Hematopoietic multipotent progenitor cell treated with erythropoietin and hydrocortisone succinate and interleukin-3 and kit ligand, for 4 days (in vitro differentiated cells): ENCODE measurements around the gene NFYA.
A peak's percentile ranks its signal among the peaks of the same experiment; 100 is the strongest.

Experiments
- DNase-seq: peaks from one replicate; pipeline ENCODE4 v3.0.0-alpha.2; 2015

Gene NFYA

DNA sequence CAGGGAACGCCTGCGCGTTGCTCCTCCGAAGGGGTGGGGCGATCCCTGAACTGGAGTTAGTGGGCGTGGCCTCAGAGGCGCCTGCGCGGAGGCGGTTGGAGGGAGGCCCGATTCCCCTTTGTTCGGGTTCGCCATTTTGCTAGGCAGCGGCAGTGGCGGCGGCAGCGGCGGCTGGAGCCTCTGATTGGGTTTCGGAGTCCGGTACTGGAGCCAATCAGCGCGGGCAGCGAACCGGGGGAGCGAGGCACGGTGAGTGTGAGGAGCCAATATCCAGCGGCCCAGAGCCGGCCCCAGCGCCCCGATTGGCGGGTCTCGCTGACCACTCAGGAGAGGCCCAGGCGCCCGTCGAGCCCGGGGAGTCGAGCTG lies at the start of gene NFYA:
NFYA (plus strand) TSS at position 139 of the 367 bp plus-strand sequence. CDS start 6,116 bp downstream, outside the sequence.
- no peak for DNase-seq

DNA sequence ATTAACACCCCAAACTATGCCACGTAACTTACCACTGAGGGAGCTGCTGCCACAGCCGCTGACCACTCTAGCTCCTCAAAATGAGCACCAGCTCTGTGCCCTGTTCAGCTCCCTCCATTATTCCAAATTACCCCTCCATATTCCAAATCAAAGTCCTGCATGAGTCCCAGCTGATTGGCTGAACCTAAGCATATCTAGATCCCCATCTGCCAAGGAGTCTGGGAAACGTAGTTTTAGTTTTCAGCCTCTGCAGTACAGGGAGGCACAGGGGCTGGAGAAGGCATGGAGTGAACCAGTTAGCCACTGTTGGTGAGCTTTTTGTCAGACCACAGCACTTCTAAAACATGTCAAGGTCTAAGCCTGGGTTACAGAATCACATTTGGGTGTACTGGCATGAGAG lies 49.7 kb upstream of the NFYA start:
- no peak for DNase-seq

DNA sequence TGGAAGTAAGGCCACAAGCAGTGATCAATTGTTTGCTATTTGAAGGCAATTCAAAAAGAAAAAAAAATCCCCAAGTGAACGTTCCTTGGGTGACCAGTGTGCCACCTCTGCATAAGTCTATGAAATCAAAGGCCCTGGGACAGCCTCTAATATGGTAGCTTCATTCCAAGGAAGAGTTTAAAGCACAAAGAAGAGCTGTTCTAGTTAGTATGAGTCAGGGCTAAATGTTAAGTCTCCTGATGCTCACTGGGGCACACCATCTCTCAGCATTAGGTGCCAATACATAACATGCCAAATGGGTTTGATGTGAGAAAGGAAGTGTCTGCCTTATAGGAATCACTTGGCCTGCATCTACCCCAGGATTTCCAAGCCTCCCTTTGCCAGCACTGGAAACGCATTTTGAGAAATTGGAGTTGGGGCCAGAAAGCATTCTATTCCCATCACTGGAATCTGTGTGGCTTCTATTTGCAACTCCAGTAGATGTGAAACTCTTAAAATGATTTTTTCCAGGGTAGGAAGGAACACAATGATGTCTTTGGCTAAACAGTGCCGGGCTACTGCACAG lies 46.7 kb upstream of the NFYA start:
- DNase-seq = no peak

DNA sequence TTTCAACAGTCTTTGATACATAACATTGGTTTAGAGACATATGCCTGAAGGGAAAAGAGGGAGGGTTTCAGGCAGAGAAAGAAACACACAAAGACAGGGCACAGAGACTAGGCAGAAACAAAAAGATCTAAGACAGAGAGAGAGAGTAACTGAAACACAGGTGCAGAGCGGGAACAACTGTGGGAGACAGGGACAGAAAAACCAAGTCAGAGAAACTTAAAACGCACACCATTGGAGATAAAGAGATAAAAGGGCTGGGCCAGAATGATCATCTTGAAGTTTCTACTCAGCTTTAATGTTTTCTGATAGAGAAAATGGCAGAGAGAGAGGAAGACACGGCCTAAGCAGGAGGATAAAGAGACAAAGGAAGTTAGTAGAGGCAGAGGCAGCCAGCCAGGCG lies 45.5 kb upstream of the NFYA start:
- no peak for DNase-seq

DNA sequence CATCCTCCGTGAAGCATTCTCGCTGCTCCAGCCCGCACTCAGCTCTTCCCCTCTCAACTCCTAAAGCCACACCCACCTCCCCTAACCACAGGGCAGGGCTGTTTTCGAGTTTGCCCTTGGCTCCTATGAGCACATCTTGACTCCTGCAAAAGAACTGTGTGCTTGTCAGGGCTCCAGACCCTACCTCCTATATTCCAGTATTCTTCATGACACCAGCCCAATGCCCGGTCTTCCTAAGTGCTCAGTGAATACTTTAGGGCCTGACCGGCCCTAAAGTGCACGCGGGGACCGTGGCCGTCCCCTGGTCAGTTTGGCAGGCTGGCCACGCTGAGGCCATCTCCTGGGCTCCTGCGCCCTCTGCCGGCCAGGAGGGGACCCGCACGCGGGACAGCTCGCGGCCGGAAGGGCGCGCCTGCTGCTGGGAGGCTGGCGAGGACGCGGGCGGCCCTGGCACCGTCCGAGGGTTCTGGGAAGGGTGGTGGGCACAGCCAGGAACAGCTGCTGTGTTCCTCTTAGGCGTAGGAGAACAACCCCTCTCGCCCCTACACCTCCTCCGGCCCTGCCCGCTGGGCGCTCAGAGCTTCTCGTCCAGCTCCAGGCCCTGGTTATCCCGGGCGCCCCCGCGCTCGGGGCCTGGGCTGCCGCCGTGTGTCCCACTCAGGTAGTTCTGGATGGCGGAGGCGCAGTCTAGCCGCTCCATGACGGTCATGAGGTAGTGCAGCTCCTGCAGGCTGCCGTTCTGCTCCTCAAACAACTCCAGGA lies 44.8 kb upstream of the NFYA start:
- peak; percentile 95 for DNase-seq

DNA sequence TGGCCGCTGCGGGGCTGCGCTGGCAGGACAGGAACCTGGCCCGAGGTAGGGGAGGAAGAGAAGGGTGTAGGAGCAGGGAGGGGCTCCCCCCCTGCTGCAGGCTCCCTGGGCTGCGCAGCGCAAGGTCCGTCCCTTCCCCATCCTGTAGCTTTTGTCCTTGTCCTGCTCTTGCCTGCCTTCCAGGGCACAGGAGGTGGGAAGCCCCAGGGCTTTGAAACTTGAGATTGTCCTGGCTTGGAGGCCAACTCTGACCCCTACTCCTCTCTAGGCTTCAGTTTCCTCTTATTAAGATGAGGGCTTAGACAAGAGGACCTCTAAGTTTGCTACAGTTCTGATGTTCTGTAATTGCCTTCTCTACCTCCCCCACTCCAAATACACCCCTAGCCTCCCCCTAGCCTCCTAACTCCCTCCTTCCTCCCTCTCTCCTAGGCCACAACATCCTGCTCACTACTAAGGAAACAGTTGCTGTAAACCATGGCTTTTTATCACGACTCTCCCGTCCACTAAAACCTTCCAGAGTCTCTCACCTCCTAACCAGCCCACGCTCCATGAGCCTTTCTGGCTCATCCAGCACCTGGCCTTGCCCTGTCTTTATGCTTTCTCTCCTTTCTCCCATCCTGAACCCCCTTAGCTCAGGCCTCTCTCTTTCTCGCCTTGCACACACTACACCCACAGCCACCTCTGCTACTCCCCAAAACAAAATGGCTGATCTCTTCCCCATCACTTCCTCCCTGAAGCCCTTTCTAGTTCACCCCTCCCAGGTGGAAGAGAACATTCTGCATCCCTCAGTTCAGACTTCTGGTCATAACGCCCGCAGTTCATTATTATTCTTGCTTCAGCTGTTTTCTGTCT lies 44.0 kb upstream of the NFYA start:
- peak; percentile 64 for DNase-seq

DNA sequence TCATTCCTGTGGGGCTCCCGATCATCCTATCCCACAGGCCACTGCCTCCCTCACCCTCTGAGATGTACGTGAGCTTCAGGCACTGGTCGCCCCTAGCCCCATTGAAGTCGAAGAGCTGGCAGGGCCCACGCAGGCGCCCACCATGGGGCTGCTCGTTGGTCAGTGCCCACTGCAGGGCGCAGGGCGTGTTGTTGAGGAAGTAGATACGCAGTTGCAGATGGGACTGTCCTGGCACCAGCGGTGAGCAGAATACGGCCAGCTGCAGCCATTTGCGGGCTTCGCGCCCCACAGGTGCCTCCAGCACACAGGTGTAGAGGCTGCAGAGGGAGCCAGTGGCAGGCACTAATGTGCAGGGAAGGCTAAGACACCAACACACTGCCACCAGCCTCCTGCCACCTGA lies 39.9 kb upstream of the NFYA start:
- DNase-seq = no peak

DNA sequence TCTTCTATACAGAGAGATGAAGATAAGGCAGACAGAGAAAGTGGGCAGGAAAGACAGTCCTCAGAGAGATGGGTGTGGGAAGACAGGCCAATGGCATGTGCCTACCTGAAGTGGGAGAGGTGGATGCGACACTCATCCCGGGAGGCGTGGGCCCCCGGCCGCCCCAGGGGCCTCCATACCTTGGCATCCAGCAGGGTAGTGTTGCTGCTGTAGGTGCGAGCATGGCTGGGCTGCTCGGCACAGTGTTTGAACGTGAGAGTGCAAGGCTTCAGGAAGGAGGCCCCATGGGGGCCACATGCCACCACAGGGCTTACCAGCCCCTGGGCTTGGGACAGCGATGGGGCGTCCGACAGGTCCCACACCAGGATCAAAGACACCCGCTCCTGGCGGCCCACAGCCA lies 39.0 kb upstream of the NFYA start:
- DNase-seq = no peak

DNA sequence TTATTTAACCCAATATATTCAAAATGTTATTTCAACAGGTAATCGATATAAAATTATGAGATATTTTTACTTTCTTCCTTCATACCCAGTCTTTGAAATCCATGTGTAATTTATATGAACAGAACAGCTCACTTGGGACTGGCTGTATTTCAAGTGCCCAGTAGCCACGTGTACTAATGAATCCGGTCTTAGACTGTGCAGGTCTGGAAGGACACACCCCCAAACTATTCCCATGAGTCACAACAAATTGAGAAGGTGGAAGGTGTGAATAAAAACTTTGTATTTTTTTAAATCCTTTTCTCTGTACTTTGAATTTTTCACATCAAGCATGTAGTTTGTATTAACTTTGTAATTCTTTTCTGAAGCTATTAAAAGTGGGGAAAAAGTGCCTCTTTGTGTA lies 36.6 kb upstream of the NFYA start:
- no peak for DNase-seq

DNA sequence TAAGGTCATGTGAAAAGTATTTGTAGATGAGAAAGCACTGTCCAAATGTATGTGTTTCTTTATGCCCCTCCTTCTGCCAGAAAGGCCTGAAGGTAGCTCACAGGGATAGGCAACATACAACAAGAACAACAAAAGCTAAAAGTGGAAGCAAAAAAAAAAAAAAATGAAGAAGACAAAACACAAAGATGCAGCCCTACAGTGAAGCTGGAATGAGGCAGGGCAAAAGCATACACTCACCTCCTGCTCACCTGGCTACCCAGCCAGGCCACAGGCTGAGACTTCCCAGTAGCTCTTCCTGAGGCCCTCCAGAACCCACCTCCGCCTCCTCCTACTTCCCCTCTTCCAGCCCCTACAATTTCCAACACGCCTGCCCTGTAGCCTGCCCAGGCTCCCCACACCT lies 36.2 kb upstream of the NFYA start:
- DNase-seq = no peak

DNA sequence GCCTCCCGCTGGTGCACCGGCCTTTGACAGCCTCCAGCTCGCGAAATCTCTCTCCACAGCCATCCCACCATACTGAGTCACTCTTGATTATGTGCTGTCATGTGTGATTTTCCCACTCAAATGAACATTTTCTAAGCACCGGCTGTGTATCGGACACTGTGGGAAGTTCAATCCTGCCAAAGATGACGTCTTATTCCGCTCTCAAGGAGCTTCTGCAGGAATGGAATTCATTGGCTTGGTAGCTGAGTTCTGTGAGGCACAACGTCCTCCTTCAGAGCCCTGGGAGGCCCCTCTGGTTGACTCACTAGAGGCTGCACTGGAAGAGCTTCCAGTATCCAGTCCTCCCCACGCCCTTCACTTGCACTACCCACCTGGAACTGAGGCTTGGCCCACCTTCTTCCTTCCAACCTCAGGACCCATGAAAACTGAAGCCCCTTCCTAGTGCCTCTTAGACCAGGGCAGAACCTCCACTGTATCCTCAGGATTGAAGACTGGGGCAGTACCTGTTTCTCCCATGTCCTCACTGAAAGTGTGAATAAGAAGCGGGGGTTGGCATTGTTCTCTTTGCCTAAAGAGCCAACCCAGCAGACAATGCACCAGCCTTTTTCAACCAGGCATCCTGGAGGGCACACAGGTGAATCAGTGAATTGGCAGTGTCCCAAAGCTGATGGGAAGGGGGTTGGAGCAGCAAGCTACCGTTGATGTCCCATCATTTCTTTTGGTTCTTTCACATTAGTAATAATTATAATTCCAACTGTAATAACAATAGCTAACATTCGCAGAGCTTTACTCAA lies 35.5 kb upstream of the NFYA start:
- no peak for DNase-seq

DNA sequence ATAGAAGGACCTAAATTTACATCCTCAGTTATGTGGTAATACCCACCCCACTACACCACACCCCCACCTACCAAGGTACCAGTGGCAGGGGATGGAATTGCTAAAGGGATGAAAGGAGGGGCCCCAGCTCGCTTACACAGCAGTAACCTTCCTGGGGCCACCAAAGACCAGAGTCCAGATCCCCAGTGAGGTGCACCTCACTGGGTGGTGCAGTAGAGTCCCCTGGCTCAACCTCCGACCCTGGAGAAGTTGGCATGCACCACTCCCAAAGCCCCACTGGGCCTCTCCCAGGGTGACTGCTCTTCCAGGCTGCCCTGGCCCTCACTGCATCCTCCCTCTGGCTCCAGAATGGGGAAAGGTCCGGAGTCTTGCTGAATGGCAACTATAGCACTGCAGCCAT lies 34.6 kb upstream of the NFYA start:
- DNase-seq = no peak

DNA sequence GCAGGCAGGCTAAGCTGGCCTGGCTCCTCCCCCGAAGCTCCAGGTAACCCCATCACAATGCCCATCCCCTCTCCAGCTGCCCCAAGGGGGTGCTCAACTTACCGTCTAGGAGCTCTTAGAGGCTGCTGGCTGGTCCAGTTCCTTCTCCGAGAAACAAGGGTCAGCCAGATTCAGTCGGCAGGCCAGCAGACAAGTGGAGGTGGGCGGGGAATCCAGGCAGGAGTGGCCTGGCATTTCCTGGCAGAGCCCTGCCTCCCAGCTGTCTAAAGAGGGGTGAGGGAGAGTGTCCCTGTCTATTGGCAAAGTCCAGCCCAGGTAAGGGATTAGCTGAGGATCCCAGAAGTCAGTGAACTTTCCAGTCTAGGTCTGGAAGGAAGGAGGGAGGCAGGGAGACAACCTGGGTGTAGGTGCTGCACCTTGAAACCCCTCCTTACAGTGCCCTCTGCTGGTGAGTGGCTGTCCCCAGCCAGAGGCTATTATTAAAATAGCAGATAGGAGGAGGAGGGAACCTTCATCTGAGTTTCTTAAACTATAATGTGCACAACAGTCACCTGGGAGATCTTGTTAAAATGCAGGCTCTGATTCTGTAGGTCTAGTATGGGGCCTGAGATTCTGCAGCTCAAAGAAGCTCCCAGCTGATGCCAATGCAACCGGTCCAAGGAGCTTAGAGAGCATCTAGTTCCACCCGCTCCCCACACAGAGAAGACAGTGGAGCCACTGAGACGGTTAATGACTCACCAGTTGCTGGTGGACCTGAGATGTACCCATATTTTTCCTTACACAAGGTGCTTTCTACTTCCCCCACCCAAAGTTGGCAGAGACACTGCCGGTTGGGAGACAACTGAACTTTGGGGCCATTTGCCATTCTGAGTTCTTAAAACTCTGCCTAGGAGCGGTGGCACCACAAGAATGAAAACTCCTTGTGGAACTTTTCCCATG lies 33.4 kb upstream of the NFYA start, which contains the start of gene UNC5CL:
UNC5CL (minus strand) TSS at position 162 of the 939 bp plus-strand sequence. CDS start 4,147 bp downstream, outside the sequence.
- DNase-seq = peak; percentile 74

DNA sequence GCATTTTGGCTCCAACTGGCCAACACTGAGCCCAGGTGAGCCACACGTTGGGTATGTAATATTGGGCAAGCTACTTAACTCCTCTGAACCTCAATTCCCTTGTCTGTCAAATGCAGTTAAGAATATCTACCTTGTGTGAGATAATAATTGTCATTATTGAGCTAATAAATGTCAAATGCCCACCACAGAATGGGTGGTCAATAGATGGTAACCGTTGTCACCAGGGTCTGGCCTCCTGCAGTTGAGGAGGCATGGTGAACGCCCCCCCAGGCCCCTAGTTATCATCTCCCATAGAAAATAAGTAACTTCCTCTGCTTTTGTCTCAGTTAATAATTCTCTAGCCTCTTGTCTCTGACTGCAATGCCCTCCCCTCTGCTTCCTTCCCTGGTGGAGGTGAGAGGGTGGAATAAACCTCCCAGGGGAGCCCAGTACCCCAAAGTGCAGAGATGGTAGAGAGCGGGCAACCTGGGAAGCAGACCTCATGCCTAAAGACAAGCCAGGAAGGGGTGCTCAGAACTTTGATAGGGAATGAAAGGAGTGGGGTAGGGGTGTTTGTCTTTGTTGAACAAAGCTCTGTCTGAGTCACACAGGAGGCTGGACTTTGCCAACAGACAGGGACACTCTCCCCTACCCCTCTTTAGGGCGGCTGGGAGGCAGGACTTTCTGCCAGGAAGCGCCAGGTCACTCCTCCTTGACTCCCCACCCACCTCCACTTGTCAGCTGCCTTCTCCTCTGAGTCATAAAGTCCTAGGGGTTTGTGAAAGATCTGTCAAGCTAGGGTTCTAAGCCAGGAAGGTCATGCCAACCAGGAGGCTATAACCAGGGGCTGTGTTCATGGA lies 32.5 kb upstream of the NFYA start:
- DNase-seq = peak; percentile 62

DNA sequence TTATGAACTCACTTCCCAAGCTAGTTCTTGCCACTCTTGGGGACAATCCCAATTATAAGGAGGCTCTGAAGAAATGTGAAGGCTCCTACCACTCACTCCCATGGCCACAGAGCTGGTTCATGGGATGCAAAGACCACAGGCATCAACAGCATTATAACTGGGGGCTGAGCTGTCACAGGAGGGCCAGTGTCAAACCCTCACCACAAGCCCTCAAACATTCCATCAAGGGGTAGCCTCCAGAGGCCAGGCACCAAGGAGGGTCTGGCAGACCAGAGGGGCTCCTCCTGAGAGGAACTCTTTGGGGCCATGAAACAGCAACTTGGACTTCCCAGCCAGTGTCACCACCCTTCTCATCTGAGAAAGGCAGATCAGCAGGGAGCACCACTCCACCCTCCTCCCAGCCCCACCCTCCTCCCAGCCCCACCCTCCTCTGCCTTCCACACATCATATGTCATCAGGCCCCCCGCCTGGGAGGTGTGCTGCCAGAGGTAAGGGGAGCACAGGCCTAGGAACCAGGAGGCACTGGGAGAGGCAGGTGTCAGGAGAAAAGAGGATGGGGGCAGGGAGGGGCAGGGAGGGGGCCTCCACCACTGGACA lies 31.7 kb upstream of the NFYA start:
- peak; percentile 28 for DNase-seq

DNA sequence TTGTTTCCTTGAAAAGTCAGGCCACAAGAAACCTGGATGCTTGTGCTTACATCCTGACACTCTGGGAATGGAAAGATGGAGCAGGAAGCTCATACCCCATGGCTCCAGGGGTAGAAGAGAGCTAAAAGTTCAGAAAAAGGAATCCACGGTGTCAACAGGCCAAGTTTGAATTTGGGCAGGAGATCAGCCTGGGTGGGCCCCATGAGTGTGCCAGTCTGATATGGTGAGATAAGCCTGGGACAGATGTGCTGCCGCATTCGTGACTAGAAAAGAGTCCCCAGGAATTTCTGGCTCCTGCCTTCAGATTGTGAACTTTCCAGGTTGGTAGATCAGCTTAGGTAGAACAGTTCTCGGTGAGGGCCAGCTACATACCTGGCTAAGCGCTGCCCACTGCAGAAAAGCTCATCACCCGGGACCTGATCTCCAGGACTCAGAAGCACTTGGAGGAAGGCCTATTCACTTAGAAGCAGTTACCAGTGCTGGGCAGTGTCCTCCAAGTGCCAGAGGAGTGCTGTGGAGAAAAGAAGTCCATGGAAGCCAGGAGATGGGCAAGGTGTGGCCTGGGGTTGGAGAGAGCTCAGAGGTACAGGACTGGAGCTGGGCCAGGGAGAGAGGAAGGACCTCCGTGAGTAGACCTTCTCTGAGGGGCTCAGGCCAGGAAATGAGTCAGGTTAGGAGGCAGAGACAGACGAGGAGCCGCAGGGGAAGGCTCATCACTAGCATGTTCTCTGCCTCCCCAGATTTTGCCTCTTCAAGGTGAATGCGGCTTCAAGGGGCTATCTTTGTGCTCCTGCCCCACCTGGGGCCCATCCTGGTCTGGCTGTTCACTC lies 30.3 kb upstream of the NFYA start, which contains the start of gene TSPO2:
TSPO2 (plus strand) TSS at position 242 of the 830 bp plus-strand sequence; CDS start at position 761, 519 bp downstream.
- DNase-seq = peak; percentile 76

DNA sequence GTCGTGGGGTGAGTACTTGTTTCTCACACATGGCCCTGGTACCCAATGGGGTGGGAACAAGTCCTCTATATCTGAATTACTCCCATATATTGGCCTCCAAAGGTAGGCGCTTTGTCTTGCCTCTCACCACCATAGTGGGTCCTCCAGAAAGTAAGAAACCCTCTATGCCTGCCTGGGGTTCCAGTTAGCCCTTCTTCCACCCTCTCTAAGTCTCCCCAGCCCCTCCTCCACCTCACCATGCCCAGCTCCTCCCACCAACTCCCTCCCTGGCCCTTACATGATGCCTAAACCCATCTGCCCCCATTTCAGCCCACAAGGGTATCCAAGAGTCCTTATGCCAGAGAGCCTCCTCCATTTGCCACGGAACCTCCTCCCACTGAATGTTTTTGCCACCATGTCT lies 29.6 kb upstream of the NFYA start:
- no peak for DNase-seq

DNA sequence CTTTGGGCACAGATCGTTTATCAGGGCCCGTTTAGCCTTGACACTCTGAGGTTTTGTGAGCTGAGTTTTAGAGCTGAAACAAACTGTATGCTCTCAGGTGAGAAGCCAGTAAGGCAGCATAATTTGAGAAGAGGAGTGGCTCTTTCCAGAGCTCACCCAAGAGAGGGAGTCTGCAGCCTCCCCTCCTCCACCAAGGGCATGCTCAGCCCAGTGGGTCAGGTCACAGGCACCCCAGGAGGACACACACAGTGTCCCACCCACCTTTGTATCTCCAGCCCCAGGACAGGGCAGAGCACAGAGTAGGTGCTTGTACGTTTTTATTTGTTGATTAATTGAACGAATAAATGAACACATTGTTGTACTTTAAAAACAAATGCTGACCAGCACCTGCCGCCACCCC lies 27.1 kb upstream of the NFYA start:
- no peak for DNase-seq

DNA sequence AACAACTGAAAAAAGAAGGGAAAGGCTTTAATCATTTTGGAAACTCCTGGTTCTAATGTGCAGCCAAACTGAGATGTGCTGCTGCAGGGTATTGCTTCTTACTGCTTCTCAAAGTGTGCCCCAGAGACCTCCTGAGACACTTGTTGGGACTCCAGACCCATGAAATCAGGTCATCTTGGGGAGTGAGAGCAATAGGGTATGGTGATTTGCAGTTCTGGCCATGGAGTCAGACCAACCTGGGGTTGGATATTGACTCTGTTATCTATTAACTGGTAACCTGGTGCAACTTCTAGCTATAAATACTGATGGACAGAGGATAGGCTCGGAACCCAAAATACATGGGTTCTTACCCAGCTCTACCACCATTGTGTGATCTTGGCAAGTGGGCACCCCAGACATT lies 26.7 kb upstream of the NFYA start:
- DNase-seq = no peak
